ENCODE measurements around the gene ALK. TPM values are rescaled to one million over a fixed set of nuclear protein-coding genes. Genes with fewer than 3 reads are reported as not detected.

The ALK gene
- total and polyA plus RNA-seq, 10 of the 15 experiments (the other 5 are each of a cell fraction or from before 2014, with no cell fraction given): 0.11 TPM; not detected in 9

GRCh38 chr2:29305762-29306161 lies 615.6 kb downstream of the ALK start (continued):
- no peak for TF ChIP-seq TBL1XR1 (IDR thresholded peaks at IDR 0.05; ENCODE audit: low read depth, low read length)
- TF ChIP-seq RAD21 (IDR thresholded peaks at IDR 0.05; ENCODE audit: insufficient read depth, low read depth, low read length): no peak
- TF ChIP-seq IRF5 (IDR thresholded peaks at IDR 0.05; ENCODE audit: borderline replicate concordance): no peak

- DNase-seq (ENCODE audit: low read depth, low spot score) (no peak), ATAC-seq (no peak), FAIRE-seq (no peak)
- RAD21 ChIA-PET (ENCODE audit: unreplicated experiment): no interaction called here
- H3K27ac ChIP-seq (ENCODE audit: control insufficient read depth, insufficient read depth): no peak overlapping the region
- SMC1A ChIA-PET (ENCODE audit: uncharacterized antibody, unreplicated experiment): interaction anchor here (0.6 kb wide), 1 partner anchor 262 kb away, joined by 3 read pairs; no protein-coding TSS in a partner anchor
- in situ Hi-C loops (cut with MboI) (no loop called here), intact Hi-C loops (cut with micrococcal nuclease; ENCODE audit: unreplicated experiment) (no loop called here)
- H3K79me2 ChIP-seq (ENCODE audit: control insufficient read depth, insufficient read depth, low read length): no peaks in the 10 kb centered on the region
- POLR2A ChIA-PET: no interaction called here
- H2AFZ ChIP-seq (ENCODE audit: control insufficient read depth, low read depth, low read length): no peak overlapping the region
- no peak overlapping the region for H3K9ac ChIP-seq (ENCODE audit: control insufficient read depth, insufficient read depth, low read length)
- H3K4me2 ChIP-seq (ENCODE audit: control insufficient read depth, insufficient read depth): no peak overlapping the region
- H3K27me3 ChIP-seq (replicated peaks in 1 of 2; ENCODE audit: control insufficient read depth in 2 of 2, insufficient read depth in 2 of 2, low read length in 1 of 2): no peaks in the 10 kb centered on the region
- H3K9me3 ChIP-seq (replicated peaks; ENCODE audit: control insufficient read depth, insufficient read depth, low read length): no peaks in the 10 kb centered on the region
- 20% methylated on average over 4 of the region's 4 CpGs for WGBS (ENCODE audit: insufficient coverage, insufficient replicate concordance, low lambda C conversion rate, missing lambda C conversion rate)
- H3K4me1 ChIP-seq (ENCODE audit: control insufficient read depth, insufficient read depth, low read length): no peaks in the 10 kb centered on the region
- H3K4me3 ChIP-seq: no peak overlapping the region
- CTCF ChIA-PET: no interaction called here
- H3K36me3 ChIP-seq (ENCODE audit: control insufficient read depth in 2 of 2, insufficient read depth in 2 of 2, low read length in 1 of 2): no peaks in the 10 kb centered on the region
- BruUV-seq (replicated peaks): no TSS peak
- H4K20me1 ChIP-seq (ENCODE audit: control insufficient read depth, insufficient read depth): no peaks in the 10 kb centered on the region
- no peak for TF ChIP-seq PML (IDR thresholded peaks at IDR 0.05; ENCODE audit: low read length)
- no peak for TF ChIP-seq NR2F1 (conservative IDR thresholded peaks at IDR 0.05)
- TF ChIP-seq CUX1 (IDR thresholded peaks at IDR 0.05; ENCODE audit: insufficient replicate concordance, low read depth, low read length): no peak
- no peak for TF ChIP-seq IRF4 (IDR thresholded peaks at IDR 0.05; ENCODE audit: low read depth, low read length)
- no peak for TF ChIP-seq RELB (IDR thresholded peaks at IDR 0.05; ENCODE audit: low read depth)
- TF ChIP-seq MYC (IDR thresholded peaks at IDR 0.05; ENCODE audit: insufficient read depth, insufficient read length, insufficient replicate concordance, low read length, severe bottlenecking): no peak
- TF ChIP-seq DPF2 (IDR thresholded peaks at IDR 0.05): no peak
Measured at GRCh38 chr2:29304399-29305060, 616.9 kb downstream of the ALK start.

Data from GM12878 (cell line).